Kidney epithelial cell (primary cell): ENCODE data around the gene ALPG. TPM values are rescaled to one million over a fixed set of nuclear protein-coding genes. Genes with fewer than 3 reads are reported as not detected.

ENCODE experiments used
- DNase-seq: peaks from one replicate; pipeline ENCODE4 v3.0.0-alpha.2; 2010; ENCODE audit warnings: low read depth
- H3K27me3 ChIP-seq: 2 replicates; pipeline ENCODE4 v1.6.0; 2011; ENCODE audit warnings: low read length; ENCODE audit not compliant: control insufficient read depth, insufficient read depth
- H3K36me3 ChIP-seq: 2 replicates; pipeline ENCODE4 v1.5.1; 2011; ENCODE audit warnings: low read length; ENCODE audit not compliant: control insufficient read depth, insufficient read depth
- H3K4me3 ChIP-seq: 2 replicates; pipeline ENCODE4 v1.5.1; 2011; ENCODE audit warnings: low read depth, mild to moderate bottlenecking, control low read depth, low read length
- CTCF ChIP-seq: IDR thresholded peaks from 2 replicates; pipeline ENCODE4 v1.5.1; 2011; ENCODE audit warnings: mild to moderate bottlenecking, moderate library complexity, low read length, control low read depth, inconsistent platforms; ENCODE audit not compliant: insufficient read depth, poor library complexity, severe bottlenecking
- total RNA-seq: library from RNA; depleted of rRNA; stranded (reverse); fragments of >200 nt; gene quantifications from 2 replicates; pipeline ENCODE4 v1.2.3, GENCODE V29; 2015

The ALPG gene
- total RNA-seq, 1 donor from 2014 or later: not detected

- Histone ChIP-seq H3K4me3 (no peak overlapping the region), H3K27me3 (peaks cover 5% of the 10 kb centered on the region), H3K36me3 (no peaks in the 10 kb centered on the region)
- DNase-seq: no peak
- TF ChIP-seq CTCF: no peak
These were observed 34.1 kb upstream of the ALPG start for GRCh38 chr2:232372231-232373208.

GRCh38 chr2:232374356-232374755, 32.3 kb upstream of the ALPG start:
- Histone ChIP-seq H3K27me3 (peaks cover 10% of the 10 kb centered on the region), H3K4me3 (no peak overlapping the region), H3K36me3 (no peaks in the 10 kb centered on the region)
- no peak for DNase-seq
- TF ChIP-seq CTCF: no peak

GRCh38 chr2:232375164-232375563, 31.5 kb upstream of the ALPG start:
- peaks cover 7% of the 10 kb centered on the region for H3K27me3 ChIP-seq
- no peak for TF ChIP-seq CTCF
- H3K36me3 ChIP-seq: no peaks in the 10 kb centered on the region
- DNase-seq: no peak
- no peak overlapping the region for H3K4me3 ChIP-seq

GRCh38 chr2:232376260-232376659, 30.4 kb upstream of the ALPG start:
- DNase-seq: no peak
- Histone ChIP-seq H3K27me3 (peaks cover 10% of the 10 kb centered on the region), H3K36me3 (no peaks in the 10 kb centered on the region), H3K4me3 (no peak overlapping the region)
- TF ChIP-seq CTCF: no peak

- Histone ChIP-seq H3K4me3 (no peak overlapping the region), H3K36me3 (no peaks in the 10 kb centered on the region), H3K27me3 (peaks cover 14% of the 10 kb centered on the region)
- TF ChIP-seq CTCF: no peak
- no peak for DNase-seq
These were observed 29.9 kb upstream of the ALPG start for GRCh38 chr2:232376713-232377112.
